HepG2 (cell line): Measurements from ENCODE around the gene MAP2K2. TPM values are rescaled to one million over a fixed set of nuclear protein-coding genes. Genes with fewer than 3 reads are reported as not detected.

Experiments used
- AGO1 ChIP-seq: fragments of 200-400 bp; formaldehyde crosslinking; IDR thresholded peaks from 2 replicates; pipeline ENCODE4 v1.6.1; 2017; ENCODE audit warnings: mild to moderate bottlenecking, low read depth, low read length, moderate library complexity; ENCODE audit not compliant: poor library complexity, severe bottlenecking
- ARHGAP35 ChIP-seq: sonication (generic); formaldehyde crosslinking; IDR thresholded peaks from 2 replicates; pipeline ENCODE4 v1.9.0; 2022; ENCODE audit warnings: mild to moderate bottlenecking, inconsistent platforms, moderate library complexity, missing genetic modification reagents, borderline replicate concordance
- ELF1 ChIP-seq: sonication (generic); formaldehyde crosslinking; IDR thresholded peaks from 2 replicates; pipeline ENCODE4 v1.4.0; 2020; ENCODE audit warnings: missing genetic modification reagents
- ELF4 ChIP-seq: sonication (generic); formaldehyde crosslinking; IDR thresholded peaks from 2 replicates; pipeline ENCODE4 v1.5.0; 2020; ENCODE audit warnings: missing genetic modification reagents, mild to moderate bottlenecking, moderate library complexity, borderline replicate concordance
- HNRNPLL ChIP-seq: fragments of 200-400 bp; formaldehyde crosslinking; IDR thresholded peaks from 2 replicates; pipeline ENCODE4 v1.6.1; 2017; ENCODE audit warnings: mild to moderate bottlenecking, low read depth, low read length; ENCODE audit not compliant: poor library complexity, severe bottlenecking
- JDP2 ChIP-seq: sonication (generic); formaldehyde crosslinking; IDR thresholded peaks from 2 replicates; pipeline ENCODE4 v1.8.1; 2022; ENCODE audit warnings: missing genetic modification reagents, borderline replicate concordance
- MAF1 ChIP-seq: sonication (generic); formaldehyde crosslinking; IDR thresholded peaks from 2 replicates; pipeline ENCODE4 v1.5.0; 2020; ENCODE audit warnings: missing genetic modification reagents, borderline replicate concordance
- MZF1 ChIP-seq: sonication (generic); formaldehyde crosslinking; IDR thresholded peaks from 2 replicates; pipeline ENCODE4 v1.8.1; 2023; ENCODE audit warnings: mild to moderate bottlenecking, missing genetic modification reagents, borderline replicate concordance
- POLR2G ChIP-seq: fragments of 200-400 bp; formaldehyde crosslinking; IDR thresholded peaks from 2 replicates; pipeline ENCODE4 v1.6.1; 2018; ENCODE audit warnings: mild to moderate bottlenecking, low read depth, low read length, moderate library complexity
- RBFOX2 ChIP-seq: fragments of 200-400 bp; formaldehyde crosslinking; IDR thresholded peaks from 2 replicates; pipeline ENCODE4 v1.6.1; 2017; ENCODE audit warnings: low read depth, mild to moderate bottlenecking, low read length
- RFX1 ChIP-seq: fragments of 450-650 bp; IDR thresholded peaks from 2 replicates; pipeline ENCODE4 v1.6.1; 2017
- SKIL ChIP-seq: sonication (generic); formaldehyde crosslinking; IDR thresholded peaks from 2 replicates; pipeline ENCODE4 v1.8.0; 2022; ENCODE audit warnings: missing genetic modification reagents, mild to moderate bottlenecking, moderate library complexity, borderline replicate concordance
- TCF7 ChIP-seq: sonication (generic); IDR thresholded peaks from 2 replicates; pipeline ENCODE4 v1.6.1; 2016; ENCODE audit warnings: antibody characterized with exemption, low read depth
- WIZ ChIP-seq: sonication (generic); formaldehyde crosslinking; IDR thresholded peaks from 2 replicates; pipeline ENCODE4 v1.5.1; 2020; ENCODE audit warnings: mild to moderate bottlenecking, missing genetic modification reagents
- YEATS4 ChIP-seq: sonication (generic); formaldehyde crosslinking; IDR thresholded peaks from 2 replicates; pipeline ENCODE4 v1.4.0; 2020; ENCODE audit warnings: missing genetic modification reagents, borderline replicate concordance
- ZBTB42 ChIP-seq: sonication (generic); formaldehyde crosslinking; IDR thresholded peaks from 2 replicates; pipeline ENCODE4 v1.5.0; 2020; ENCODE audit warnings: mild to moderate bottlenecking, missing genetic modification reagents
- ZFP41 ChIP-seq: sonication (generic); formaldehyde crosslinking; IDR thresholded peaks from 2 replicates; pipeline ENCODE4 v1.4.0; 2020; ENCODE audit warnings: mild to moderate bottlenecking, missing genetic modification reagents, borderline replicate concordance
- ZNF138 ChIP-seq: sonication (generic); formaldehyde crosslinking; IDR thresholded peaks from 2 replicates; pipeline ENCODE4 v1.5.0; 2020; ENCODE audit warnings: mild to moderate bottlenecking, low read depth, missing genetic modification reagents
- ZNF251 ChIP-seq: sonication (generic); formaldehyde crosslinking; IDR thresholded peaks from 2 replicates; pipeline ENCODE4 v1.9.0; 2021; ENCODE audit warnings: mild to moderate bottlenecking, missing genetic modification reagents
- polyA plus RNA-seq, 8 experiments: library from polyadenylated mRNA; depleted of rRNA in 3 of 8; stranded (reverse) in 7 of 8; unstranded in 1 of 8; fragments of >200 nt; fragmentation: Illumina TruSeq in 4 of 8; extraction: Trizol in 4 of 8; gene quantifications; 2 replicates each; pipeline versions ENCODE4 v1.2.1 to v1.2.3, GENCODE V29; 2011 to 2016; ENCODE audit warnings: low read depth in 4 of 8, missing spikeins in 1 of 8, mixed read lengths in 1 of 8; ENCODE audit not compliant: insufficient read depth in 1 of 8
- total RNA-seq, 5 experiments: library from RNA; depleted of rRNA; stranded (reverse); fragments of >200 nt; fragmentation: Illumina TruSeq; extraction: Trizol; gene quantifications; 2 replicates each; pipeline ENCODE4 v1.2.3, GENCODE V29; 2016; ENCODE audit warnings: low read depth in 1 of 5
- TF ChIP-seq, protein P1 (sequence below): sonication (generic); formaldehyde crosslinking; IDR thresholded peaks from 2 replicates; pipeline ENCODE4 v1.4.0; 2020; ENCODE audit warnings: missing genetic modification reagents, borderline replicate concordance

MAP2K2 gene
- total and polyA plus RNA-seq, 2 of the 13 experiments (the other 11 are each of a cell fraction or from before 2014, with no cell fraction given): 70.3 to 80.9 TPM

- TF ChIP-seq MZF1 (CRISPR knock-in tag) (no peak), WIZ (CRISPR knock-in tag) (peak; percentile 20; the same call in 1 of the 2 replicates), ZFP41 (0 out of 2 replicates have a peak, but pooled peaks have one; percentile 1), ZBTB42 (CRISPR knock-in tag) (no peak), HNRNPLL (no peak), JDP2 (no peak), AGO1 (peak; percentile 53), RBFOX2 (peak; percentile 93), ZNF138 (CRISPR knock-in tag) (no peak), ELF1 (CRISPR knock-in tag) (no peak), POLR2G (peak; percentile 51), RFX1 (no peak), ELF4 (CRISPR knock-in tag) (no peak), TCF7 (no peak), ZNF251 (no peak), MAF1 (CRISPR knock-in tag) (no peak), ARHGAP35 (CRISPR knock-in tag) (no peak), SKIL (0 out of 2 replicates have a peak, but pooled peaks have one; percentile 3), YEATS4 (CRISPR knock-in tag) (0 out of 2 replicates have a peak, but pooled peaks have one; percentile 19)
- TF ChIP-seq, protein P1, sequence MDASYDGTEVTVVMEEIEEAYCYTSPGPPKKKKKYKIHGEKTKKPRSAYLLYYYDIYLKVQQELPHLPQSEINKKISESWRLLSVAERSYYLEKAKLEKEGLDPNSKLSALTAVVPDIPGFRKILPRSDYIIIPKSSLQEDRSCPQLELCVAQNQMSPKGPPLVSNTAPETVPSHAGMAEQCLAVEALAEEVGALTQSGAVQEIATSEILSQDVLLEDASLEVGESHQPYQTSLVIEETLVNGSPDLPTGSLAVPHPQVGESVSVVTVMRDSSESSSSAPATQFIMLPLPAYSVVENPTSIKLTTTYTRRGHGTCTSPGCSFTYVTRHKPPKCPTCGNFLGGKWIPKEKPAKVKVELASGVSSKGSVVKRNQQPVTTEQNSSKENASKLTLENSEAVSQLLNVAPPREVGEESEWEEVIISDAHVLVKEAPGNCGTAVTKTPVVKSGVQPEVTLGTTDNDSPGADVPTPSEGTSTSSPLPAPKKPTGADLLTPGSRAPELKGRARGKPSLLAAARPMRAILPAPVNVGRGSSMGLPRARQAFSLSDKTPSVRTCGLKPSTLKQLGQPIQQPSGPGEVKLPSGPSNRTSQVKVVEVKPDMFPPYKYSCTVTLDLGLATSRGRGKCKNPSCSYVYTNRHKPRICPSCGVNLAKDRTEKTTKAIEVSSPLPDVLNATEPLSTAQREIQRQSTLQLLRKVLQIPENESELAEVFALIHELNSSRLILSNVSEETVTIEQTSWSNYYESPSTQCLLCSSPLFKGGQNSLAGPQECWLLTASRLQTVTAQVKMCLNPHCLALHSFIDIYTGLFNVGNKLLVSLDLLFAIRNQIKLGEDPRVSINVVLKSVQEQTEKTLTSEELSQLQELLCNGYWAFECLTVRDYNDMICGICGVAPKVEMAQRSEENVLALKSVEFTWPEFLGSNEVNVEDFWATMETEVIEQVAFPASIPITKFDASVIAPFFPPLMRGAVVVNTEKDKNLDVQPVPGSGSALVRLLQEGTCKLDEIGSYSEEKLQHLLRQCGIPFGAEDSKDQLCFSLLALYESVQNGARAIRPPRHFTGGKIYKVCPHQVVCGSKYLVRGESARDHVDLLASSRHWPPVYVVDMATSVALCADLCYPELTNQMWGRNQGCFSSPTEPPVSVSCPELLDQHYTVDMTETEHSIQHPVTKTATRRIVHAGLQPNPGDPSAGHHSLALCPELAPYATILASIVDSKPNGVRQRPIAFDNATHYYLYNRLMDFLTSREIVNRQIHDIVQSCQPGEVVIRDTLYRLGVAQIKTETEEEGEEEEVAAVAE (CRISPR knock-in tag): no peak
Observed at GRCh38 chr19:4058693-4059452, 65.0 kb downstream of the MAP2K2 start (continued).
